ENCODE data around the gene ZNF524. TPM values are rescaled to one million over a fixed set of nuclear protein-coding genes. Genes with fewer than 3 reads are reported as not detected.
A peak's percentile ranks its signal among the peaks of the same experiment; 100 is the strongest.

The ZNF524 gene
- total RNA-seq, 2 experiments from 2014 or later: 25.2 to 26.6 TPM

DNA sequence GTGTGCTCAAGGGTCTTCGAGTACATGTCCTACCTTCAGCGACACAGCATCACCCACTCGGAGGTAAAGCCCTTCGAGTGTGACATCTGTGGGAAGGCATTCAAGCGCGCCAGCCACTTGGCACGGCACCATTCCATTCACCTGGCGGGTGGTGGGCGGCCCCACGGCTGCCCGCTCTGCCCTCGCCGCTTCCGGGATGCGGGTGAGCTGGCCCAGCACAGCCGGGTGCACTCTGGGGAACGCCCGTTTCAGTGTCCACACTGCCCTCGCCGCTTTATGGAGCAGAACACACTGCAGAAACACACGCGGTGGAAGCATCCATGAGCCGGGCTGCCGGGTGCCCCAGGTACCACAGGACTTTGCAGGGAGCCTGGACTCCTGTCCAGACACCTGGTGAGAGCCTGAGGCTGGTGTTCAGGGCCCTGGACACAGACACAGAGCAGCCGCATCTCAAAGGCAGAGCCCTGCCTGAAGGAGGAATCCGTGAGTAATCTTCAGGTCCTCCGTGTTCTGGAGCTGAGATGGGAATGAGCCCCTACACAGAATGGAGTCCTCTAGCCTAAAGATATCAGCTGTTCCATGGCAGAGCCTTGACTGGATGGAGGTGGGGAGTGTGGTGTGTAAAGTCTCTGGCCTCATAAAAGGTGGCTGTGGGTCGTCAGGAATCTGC lies 44.9 kb downstream of the ZNF524 start:
- POLR2A ChIA-PET: interaction anchor here (0.5 kb wide), 1 partner anchor 11 kb away, joined by 3 read pairs; no protein-coding TSS in a partner anchor

GRCh38 chr19:55645512-55645881 lies 45.4 kb downstream of the ZNF524 start:
- H3K27me3 Mint-ChIP-seq: no peaks in the 10 kb centered on the region
- POLR2A ChIA-PET: interaction anchor here (0.5 to 0.7 kb wide), 3 partner anchors 11 to 974 kb away, joined by 3 read pairs; no protein-coding TSS in a partner anchor
- H3K36me3 Mint-ChIP-seq: peaks cover 8% of the 10 kb centered on the region
- no peaks in the 10 kb centered on the region for H3K9me3 Mint-ChIP-seq
- no peak overlapping the region for H3K27ac Mint-ChIP-seq
- H3K4me1 Mint-ChIP-seq: peaks cover 31% of the 10 kb centered on the region
- ATAC-seq (ENCODE audit: low read depth) (no peak), DNase-seq (no peak)
- H3K4me3 Mint-ChIP-seq: peak overlapping the region; percentile 52

More for the DNA sequence above, 44.9 kb downstream of the ZNF524 start:
- ATAC-seq (ENCODE audit: low read depth) (no peak), DNase-seq (no peak)
- Mint-ChIP-seq H3K27ac (peak overlapping the region; percentile 99), H3K4me1 (peaks cover 31% of the 10 kb centered on the region), H3K4me3 (peak overlapping the region; percentile 97), H3K9me3 (no peaks in the 10 kb centered on the region), H3K36me3 (peaks cover 8% of the 10 kb centered on the region), H3K27me3 (no peaks in the 10 kb centered on the region)

DNA sequence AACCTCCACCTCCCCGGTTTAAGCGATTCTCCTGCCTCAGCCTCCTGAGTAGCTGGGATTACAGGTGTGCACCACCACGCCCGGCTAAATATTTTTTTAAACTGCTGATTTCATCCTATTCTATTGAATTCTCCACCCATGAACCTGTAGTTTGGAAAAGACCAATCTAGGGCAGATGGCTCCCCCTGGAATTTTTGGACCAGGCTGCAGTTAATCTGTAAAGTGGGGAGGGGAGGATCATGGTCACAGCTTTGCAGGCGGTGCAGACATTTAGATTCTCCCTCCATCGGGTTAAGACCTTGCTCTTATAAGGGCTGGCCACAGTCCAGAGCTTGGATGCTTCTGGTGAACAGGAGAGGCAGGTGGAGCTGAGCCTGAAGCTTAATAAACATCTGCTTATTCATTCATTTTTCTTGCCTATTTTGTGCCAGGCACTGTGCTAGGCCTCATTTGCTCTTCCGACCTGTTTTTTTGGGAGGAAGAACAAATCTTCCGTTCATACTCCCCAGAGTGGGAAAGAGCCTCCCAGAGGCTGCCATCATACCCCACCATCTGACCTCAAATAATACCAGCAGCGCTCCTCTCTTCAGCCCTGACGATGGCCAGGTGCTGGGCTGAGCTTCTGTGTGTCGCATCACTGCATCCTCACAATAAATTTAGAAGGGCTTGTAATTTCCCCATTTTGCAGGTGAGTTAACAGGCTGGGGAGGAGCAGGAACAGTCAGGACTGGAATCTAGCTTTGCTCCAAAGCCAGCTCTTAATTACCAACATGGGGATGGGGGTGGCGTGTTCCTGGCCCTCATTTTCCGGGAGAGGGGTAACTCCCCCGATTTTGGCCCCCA lies 47.0 kb downstream of the ZNF524 start:
- Mint-ChIP-seq H3K9me3 (no peaks in the 10 kb centered on the region), H3K4me1 (peaks cover 26% of the 10 kb centered on the region), H3K27me3 (no peaks in the 10 kb centered on the region), H3K36me3 (peaks cover 11% of the 10 kb centered on the region), H3K27ac (peak overlapping the region; percentile 79), H3K4me3 (peak overlapping the region; percentile 89)
- no peak for ATAC-seq (ENCODE audit: low read depth)
- no peak for DNase-seq
- POLR2A ChIA-PET: interaction anchor here (0.6 to 2.0 kb wide), 5 partner anchors 10 to 1787 kb away, joined by 3 to 13 read pairs (median 4); partner anchors contain the start of gene ZNF784

GRCh38 chr19:55647732-55648584 lies 47.9 kb downstream of the ZNF524 start, which contains the start of gene CCDC106:
TSS of gene CCDC106 (plus strand) at chr19:55648212. CDS start at chr19:55649047, 835 bp downstream.
- no peaks in the 10 kb centered on the region for H3K9me3 Mint-ChIP-seq
- H3K4me3 Mint-ChIP-seq: peak within 1 kb of the TSS; percentile 89
- DNase-seq: peak; percentile 79
- H3K36me3 Mint-ChIP-seq: peaks cover 11% of the 10 kb centered on the region
- peak; percentile 35 for ATAC-seq (ENCODE audit: low read depth)
- POLR2A ChIA-PET: interaction anchor here (0.6 to 2.0 kb wide), 5 partner anchors 11 to 1788 kb away, joined by 3 to 13 read pairs (median 4); partner anchors contain the start of gene ZNF784
- peaks cover 24% of the 10 kb centered on the region for H3K4me1 Mint-ChIP-seq
- peak within 1 kb of the TSS; percentile 83 for H3K27ac Mint-ChIP-seq
- no peaks in the 10 kb centered on the region for H3K27me3 Mint-ChIP-seq

DNA sequence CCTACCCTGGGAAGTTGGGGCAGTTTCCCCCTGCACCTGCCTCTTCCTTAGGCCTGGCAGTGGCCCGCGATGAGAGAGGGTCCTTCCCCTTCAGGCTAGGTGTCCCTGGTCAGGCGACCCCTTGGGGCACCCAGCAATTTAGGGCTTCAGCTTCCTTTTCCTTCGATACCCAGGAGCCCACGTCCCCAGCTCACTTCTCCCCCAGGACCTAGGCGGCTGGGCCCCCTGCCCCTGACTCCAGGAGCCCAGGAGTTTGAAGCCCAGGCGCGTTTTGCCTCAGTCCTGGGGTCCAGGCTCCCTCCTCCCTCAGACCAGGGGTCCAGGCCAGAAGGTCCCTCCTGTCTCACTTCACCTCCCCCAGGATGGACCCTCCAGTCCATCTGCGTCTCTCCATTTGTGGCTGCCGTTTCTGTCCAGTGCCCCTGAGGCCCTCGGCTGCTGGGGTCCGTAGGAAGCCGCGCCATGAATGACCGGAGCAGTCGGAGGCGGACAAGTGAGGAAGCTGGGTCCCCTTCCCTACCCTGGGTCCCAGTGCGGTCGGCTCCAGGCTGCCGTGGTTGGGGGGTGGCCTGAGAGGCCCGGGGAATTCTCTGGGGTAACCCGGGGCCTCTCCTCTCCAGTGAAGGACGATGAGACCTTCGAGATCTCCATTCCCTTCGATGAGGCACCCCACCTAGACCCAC lies 48.6 kb downstream of the ZNF524 start:
- peaks cover 11% of the 10 kb centered on the region for H3K36me3 Mint-ChIP-seq
- H3K4me3 Mint-ChIP-seq: peak overlapping the region; percentile 84
- peaks cover 19% of the 10 kb centered on the region for H3K4me1 Mint-ChIP-seq
- DNase-seq: no peak
- no peak for ATAC-seq (ENCODE audit: low read depth)
- no peaks in the 10 kb centered on the region for H3K27me3 Mint-ChIP-seq
- H3K9me3 Mint-ChIP-seq: no peaks in the 10 kb centered on the region
- peak overlapping the region; percentile 83 for H3K27ac Mint-ChIP-seq
- POLR2A ChIA-PET: interaction anchor here (0.6 kb wide), 1 partner anchor 490 kb away, joined by 7 read pairs; no protein-coding TSS in a partner anchor

GRCh38 chr19:55649268-55650125 lies 49.4 kb downstream of the ZNF524 start:
- no peak for DNase-seq
- ATAC-seq (ENCODE audit: low read depth): no peak
- Mint-ChIP-seq H3K27me3 (no peaks in the 10 kb centered on the region), H3K4me3 (peak overlapping the region; percentile 84), H3K4me1 (peaks cover 13% of the 10 kb centered on the region), H3K36me3 (peaks cover 9% of the 10 kb centered on the region), H3K9me3 (no peaks in the 10 kb centered on the region), H3K27ac (peak overlapping the region; percentile 72)
- POLR2A ChIA-PET: interaction anchor here (0.6 kb wide), 1 partner anchor 489 kb away, joined by 7 read pairs; no protein-coding TSS in a partner anchor

- no peak for ATAC-seq (ENCODE audit: low read depth)
- no peak for DNase-seq
- no peaks in the 10 kb centered on the region for H3K9me3 Mint-ChIP-seq
- peak overlapping the region; percentile 63 for H3K27ac Mint-ChIP-seq
- peaks cover 9% of the 10 kb centered on the region for H3K36me3 Mint-ChIP-seq
- peak overlapping the region; percentile 59 for H3K4me3 Mint-ChIP-seq
- POLR2A ChIA-PET: no interaction called here
- no peaks in the 10 kb centered on the region for H3K27me3 Mint-ChIP-seq
- H3K4me1 Mint-ChIP-seq: peaks cover 12% of the 10 kb centered on the region
Measured at GRCh38 chr19:55650126-55650557, 50.1 kb downstream of the ZNF524 start.

DNA sequence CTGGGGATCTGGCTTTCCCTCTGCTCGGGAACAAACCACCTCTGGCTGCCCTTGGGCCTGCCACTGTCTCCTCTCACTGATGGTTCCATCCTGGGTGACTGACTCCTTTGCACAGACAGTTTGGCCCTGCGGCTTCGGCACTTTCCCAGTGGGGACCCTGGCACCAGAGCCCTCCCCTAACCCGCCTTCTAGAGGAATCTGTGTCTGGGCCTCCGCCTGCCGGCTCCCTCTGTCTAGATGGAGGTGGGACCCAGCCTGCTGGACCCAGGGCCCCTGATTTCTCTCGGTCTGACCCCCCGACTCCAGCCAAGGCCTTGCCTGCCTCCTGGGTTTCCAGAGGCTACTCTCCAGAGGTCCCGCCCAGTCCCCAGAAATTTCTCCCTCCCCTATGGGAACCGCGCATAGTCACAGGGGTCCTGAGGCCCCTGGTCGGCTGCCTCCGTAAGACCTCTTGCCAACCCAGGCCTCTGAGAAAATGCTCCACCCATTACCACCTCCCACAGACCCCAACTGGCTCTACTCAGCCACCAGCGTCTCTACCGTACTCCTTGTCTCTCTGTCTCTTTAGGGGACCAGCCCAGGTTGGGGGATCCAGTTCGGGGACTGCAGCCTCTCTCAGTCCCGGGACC lies 50.6 kb downstream of the ZNF524 start:
- POLR2A ChIA-PET: no interaction called here
- Mint-ChIP-seq H3K4me1 (peaks cover 12% of the 10 kb centered on the region), H3K9me3 (no peaks in the 10 kb centered on the region), H3K27me3 (no peaks in the 10 kb centered on the region), H3K27ac (no peak overlapping the region), H3K4me3 (no peak overlapping the region), H3K36me3 (peaks cover 7% of the 10 kb centered on the region)
- no peak for DNase-seq
- ATAC-seq (ENCODE audit: low read depth): no peak

- DNase-seq (no peak), ATAC-seq (ENCODE audit: low read depth) (no peak)
- Mint-ChIP-seq H3K36me3 (peaks cover 10% of the 10 kb centered on the region), H3K4me3 (no peak overlapping the region), H3K27me3 (no peaks in the 10 kb centered on the region), H3K27ac (no peak overlapping the region), H3K9me3 (no peaks in the 10 kb centered on the region), H3K4me1 (peaks cover 17% of the 10 kb centered on the region)
- POLR2A ChIA-PET: no interaction called here
Measured at GRCh38 chr19:55651236-55651635, 51.1 kb downstream of the ZNF524 start.

- DNase-seq: no peak
- H3K36me3 Mint-ChIP-seq: peaks cover 15% of the 10 kb centered on the region
Measured at GRCh38 chr19:55652311-55653128, 52.4 kb downstream of the ZNF524 start.

More at GRCh38 chr19:55652311-55653128, 52.4 kb downstream of the ZNF524 start:
- ATAC-seq (ENCODE audit: low read depth): no peak
- no peaks in the 10 kb centered on the region for H3K27me3 Mint-ChIP-seq
- POLR2A ChIA-PET: interaction anchor here (0.7 to 2.5 kb wide), 4 partner anchors 9 to 685 kb away, joined by 4 to 20 read pairs (median 5); partner anchors contain the start of genes ZNF581 and ZNF784
- H3K4me1 Mint-ChIP-seq: peaks cover 22% of the 10 kb centered on the region
- no peak overlapping the region for H3K4me3 Mint-ChIP-seq
- no peaks in the 10 kb centered on the region for H3K9me3 Mint-ChIP-seq
- H3K27ac Mint-ChIP-seq: no peak overlapping the region

Data from activated naive CD8-positive, alpha-beta T cell treated with anti-CD3 and anti-CD28 coated beads, Interleukin-2, amount 10 ng/mL, durations not matched to agents 7 days and 5 days (primary cell).